ENCODE results near the gene RAD51B.

DNA sequence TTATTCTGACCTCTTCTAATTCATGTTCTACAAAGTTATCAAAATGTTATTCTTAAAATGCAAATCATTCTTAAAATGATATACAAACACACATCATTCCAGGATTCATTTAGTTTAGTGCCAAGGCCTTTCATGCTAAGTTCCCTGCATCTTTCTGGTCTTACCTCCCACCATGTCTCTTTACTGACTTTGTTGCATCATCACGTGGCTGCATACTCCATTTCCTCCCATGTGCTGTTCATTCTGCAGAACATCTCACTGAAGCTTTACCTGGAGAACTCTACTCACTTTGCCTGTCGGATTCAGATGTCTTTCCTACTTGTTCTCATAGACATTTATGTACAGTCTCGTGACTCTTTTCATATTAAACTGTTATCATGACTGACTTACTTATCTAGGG is 278.1 kb downstream of the RAD51B start:
- TF ChIP-seq, protein P1, sequence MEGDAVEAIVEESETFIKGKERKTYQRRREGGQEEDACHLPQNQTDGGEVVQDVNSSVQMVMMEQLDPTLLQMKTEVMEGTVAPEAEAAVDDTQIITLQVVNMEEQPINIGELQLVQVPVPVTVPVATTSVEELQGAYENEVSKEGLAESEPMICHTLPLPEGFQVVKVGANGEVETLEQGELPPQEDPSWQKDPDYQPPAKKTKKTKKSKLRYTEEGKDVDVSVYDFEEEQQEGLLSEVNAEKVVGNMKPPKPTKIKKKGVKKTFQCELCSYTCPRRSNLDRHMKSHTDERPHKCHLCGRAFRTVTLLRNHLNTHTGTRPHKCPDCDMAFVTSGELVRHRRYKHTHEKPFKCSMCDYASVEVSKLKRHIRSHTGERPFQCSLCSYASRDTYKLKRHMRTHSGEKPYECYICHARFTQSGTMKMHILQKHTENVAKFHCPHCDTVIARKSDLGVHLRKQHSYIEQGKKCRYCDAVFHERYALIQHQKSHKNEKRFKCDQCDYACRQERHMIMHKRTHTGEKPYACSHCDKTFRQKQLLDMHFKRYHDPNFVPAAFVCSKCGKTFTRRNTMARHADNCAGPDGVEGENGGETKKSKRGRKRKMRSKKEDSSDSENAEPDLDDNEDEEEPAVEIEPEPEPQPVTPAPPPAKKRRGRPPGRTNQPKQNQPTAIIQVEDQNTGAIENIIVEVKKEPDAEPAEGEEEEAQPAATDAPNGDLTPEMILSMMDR (IDR thresholded peaks at IDR 0.05 in 2 of 3, conservative IDR thresholded peaks at IDR 0.05 in 1 of 3; ENCODE audit: borderline replicate concordance in 1 of 3, insufficient read depth in 1 of 3, low read depth in 2 of 3, low read length in 2 of 3) = no peak
- no peak for TF ChIP-seq SP1 (IDR thresholded peaks at IDR 0.05; ENCODE audit: low read depth)
- no peak for TF ChIP-seq EZH2phosphoT487 (IDR thresholded peaks at IDR 0.05; ENCODE audit: borderline replicate concordance)
- TF ChIP-seq POLR2A (IDR thresholded peaks at IDR 0.05; ENCODE audit: borderline replicate concordance, extremely low read depth, insufficient read depth, insufficient read length) = no peak
- no peak for TF ChIP-seq EZH2 (IDR thresholded peaks at IDR 0.05)
- TF ChIP-seq RAD21 (IDR thresholded peaks at IDR 0.05; ENCODE audit: low read depth) = no peak
- TF ChIP-seq POLR2AphosphoS5 (IDR thresholded peaks at IDR 0.05; ENCODE audit: low read depth, low read length) = no peak
- TF ChIP-seq, protein P2, sequence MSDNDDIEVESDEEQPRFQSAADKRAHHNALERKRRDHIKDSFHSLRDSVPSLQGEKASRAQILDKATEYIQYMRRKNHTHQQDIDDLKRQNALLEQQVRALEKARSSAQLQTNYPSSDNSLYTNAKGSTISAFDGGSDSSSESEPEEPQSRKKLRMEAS (IDR thresholded peaks at IDR 0.05) = no peak
- TF ChIP-seq ELF1 (IDR thresholded peaks at IDR 0.05; ENCODE audit: borderline replicate concordance, low read depth) = no peak

All from HCT116 (cell line).